Liver (tissue), 3 donors: ENCODE data around the gene ZC3H13.

Experiments
- EGR1 ChIP-seq, 2 donors: IDR thresholded peaks; 2 replicates each; pipeline ENCODE4 v1.6.1; 2016 to 2018; ENCODE audit warnings: antibody characterized with exemption in 2 of 2, low read depth in 2 of 2
- FOXA1 ChIP-seq: IDR thresholded peaks from 2 replicates; pipeline ENCODE4 v1.6.1; 2016; ENCODE audit warnings: antibody characterized with exemption
- HNF4G ChIP-seq: IDR thresholded peaks from 2 replicates; pipeline ENCODE4 v1.6.1; 2016; ENCODE audit warnings: antibody characterized with exemption
- JUND ChIP-seq, 2 donors: IDR thresholded peaks; 2 replicates each; pipeline ENCODE4 v1.6.1; 2016; ENCODE audit warnings: antibody characterized with exemption in 2 of 2
- RAD21 ChIP-seq, 2 donors: IDR thresholded peaks; 2 replicates each; pipeline ENCODE4 v1.6.1; 2016; ENCODE audit warnings: antibody characterized with exemption in 2 of 2, mild to moderate bottlenecking in 2 of 2
- SP1 ChIP-seq: IDR thresholded peaks from 2 replicates; pipeline ENCODE4 v1.6.1; 2018; ENCODE audit warnings: antibody characterized with exemption, mild to moderate bottlenecking
- TAF1 ChIP-seq: conservative IDR thresholded peaks from 2 replicates; pipeline ENCODE4 v1.6.1; 2016; ENCODE audit warnings: antibody characterized with exemption, mild to moderate bottlenecking
- YY1 ChIP-seq: IDR thresholded peaks from 2 replicates; pipeline ENCODE4 v1.6.1; 2016; ENCODE audit warnings: antibody characterized with exemption, mild to moderate bottlenecking
- TF ChIP-seq, protein P1 (sequence below): IDR thresholded peaks from 2 replicates; pipeline ENCODE4 v1.6.1; 2016; ENCODE audit warnings: antibody characterized with exemption, mild to moderate bottlenecking
- TF ChIP-seq, protein P2 (sequence below): fragments of 150-350 bp; IDR thresholded peaks from 2 replicates; pipeline ENCODE4 v1.5.1; 2017; ENCODE audit warnings: improper control_type of control experiment, low read depth, low read length; ENCODE audit not compliant: missing input control
- TF ChIP-seq, protein P3 (sequence below): IDR thresholded peaks from 2 replicates; pipeline ENCODE4 v1.6.1; 2016; ENCODE audit warnings: antibody characterized with exemption
- donor health status: healthy.
- donor health status: healthy.

DNA sequence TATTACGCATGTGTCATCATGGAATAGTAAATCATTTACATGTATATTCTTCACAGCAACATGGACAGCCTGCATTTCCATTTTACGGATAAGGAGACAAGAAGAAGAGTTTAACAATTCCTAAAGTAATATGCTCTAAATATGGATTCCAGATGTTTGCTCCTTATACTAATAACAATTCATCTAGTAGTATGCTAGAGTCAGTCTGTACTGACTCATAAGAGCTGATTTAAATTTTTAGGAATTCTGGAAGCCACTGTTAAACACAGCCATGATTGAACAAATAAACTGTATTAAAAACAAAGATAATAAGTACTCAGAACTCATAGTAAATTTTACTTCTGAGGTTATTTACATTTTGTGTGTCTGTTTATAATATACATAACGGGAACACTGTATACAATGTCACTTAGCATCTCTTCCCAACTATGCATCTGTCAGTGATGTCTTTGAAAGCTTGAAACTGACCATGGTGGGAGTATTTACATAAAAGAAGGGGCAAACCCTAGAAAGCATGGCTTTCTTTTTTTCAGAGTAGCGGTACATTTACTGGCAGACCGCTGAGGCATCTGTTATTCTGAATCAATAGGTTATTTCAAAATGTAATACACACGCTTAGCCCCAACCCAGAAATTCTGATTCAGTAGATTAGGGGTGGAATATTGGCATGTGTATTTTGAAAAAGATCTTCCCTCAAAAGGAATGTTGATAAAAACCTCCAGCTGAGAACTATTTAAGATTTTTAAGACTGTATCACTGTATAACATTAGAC is 12.9 kb downstream of the ZC3H13 start:
- TF ChIP-seq, protein P1, sequence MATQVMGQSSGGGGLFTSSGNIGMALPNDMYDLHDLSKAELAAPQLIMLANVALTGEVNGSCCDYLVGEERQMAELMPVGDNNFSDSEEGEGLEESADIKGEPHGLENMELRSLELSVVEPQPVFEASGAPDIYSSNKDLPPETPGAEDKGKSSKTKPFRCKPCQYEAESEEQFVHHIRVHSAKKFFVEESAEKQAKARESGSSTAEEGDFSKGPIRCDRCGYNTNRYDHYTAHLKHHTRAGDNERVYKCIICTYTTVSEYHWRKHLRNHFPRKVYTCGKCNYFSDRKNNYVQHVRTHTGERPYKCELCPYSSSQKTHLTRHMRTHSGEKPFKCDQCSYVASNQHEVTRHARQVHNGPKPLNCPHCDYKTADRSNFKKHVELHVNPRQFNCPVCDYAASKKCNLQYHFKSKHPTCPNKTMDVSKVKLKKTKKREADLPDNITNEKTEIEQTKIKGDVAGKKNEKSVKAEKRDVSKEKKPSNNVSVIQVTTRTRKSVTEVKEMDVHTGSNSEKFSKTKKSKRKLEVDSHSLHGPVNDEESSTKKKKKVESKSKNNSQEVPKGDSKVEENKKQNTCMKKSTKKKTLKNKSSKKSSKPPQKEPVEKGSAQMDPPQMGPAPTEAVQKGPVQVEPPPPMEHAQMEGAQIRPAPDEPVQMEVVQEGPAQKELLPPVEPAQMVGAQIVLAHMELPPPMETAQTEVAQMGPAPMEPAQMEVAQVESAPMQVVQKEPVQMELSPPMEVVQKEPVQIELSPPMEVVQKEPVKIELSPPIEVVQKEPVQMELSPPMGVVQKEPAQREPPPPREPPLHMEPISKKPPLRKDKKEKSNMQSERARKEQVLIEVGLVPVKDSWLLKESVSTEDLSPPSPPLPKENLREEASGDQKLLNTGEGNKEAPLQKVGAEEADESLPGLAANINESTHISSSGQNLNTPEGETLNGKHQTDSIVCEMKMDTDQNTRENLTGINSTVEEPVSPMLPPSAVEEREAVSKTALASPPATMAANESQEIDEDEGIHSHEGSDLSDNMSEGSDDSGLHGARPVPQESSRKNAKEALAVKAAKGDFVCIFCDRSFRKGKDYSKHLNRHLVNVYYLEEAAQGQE = no peak
- TF ChIP-seq, protein P2, sequence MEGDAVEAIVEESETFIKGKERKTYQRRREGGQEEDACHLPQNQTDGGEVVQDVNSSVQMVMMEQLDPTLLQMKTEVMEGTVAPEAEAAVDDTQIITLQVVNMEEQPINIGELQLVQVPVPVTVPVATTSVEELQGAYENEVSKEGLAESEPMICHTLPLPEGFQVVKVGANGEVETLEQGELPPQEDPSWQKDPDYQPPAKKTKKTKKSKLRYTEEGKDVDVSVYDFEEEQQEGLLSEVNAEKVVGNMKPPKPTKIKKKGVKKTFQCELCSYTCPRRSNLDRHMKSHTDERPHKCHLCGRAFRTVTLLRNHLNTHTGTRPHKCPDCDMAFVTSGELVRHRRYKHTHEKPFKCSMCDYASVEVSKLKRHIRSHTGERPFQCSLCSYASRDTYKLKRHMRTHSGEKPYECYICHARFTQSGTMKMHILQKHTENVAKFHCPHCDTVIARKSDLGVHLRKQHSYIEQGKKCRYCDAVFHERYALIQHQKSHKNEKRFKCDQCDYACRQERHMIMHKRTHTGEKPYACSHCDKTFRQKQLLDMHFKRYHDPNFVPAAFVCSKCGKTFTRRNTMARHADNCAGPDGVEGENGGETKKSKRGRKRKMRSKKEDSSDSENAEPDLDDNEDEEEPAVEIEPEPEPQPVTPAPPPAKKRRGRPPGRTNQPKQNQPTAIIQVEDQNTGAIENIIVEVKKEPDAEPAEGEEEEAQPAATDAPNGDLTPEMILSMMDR = no peak
- TF ChIP-seq TAF1 (no peak), HNF4G (no peak), RAD21 (IDR thresholded peaks at IDR 0.05) (no peak), FOXA1 (no peak), JUND (IDR thresholded peaks at IDR 0.05) (no peak), YY1 (no peak), EGR1 (IDR thresholded peaks at IDR 0.05; ENCODE audit: low read depth in 2 of 2) (no peak), SP1 (no peak)
- TF ChIP-seq, protein P3, sequence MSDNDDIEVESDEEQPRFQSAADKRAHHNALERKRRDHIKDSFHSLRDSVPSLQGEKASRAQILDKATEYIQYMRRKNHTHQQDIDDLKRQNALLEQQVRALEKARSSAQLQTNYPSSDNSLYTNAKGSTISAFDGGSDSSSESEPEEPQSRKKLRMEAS = no peak
